Lung (tissue), 12 donors: ENCODE data around the gene ASTN2. TPM values are rescaled to one million over a fixed set of nuclear protein-coding genes. Genes with fewer than 3 reads are reported as not detected.
A peak's percentile ranks its signal among the peaks of the same experiment; 100 is the strongest.

Experiments used
- ATAC-seq: fragments of 200-7000 bp; cut with Tn5 transposase; one replicate; pipeline ENCODE4 v1.9.1; 2020; ENCODE audit warnings: moderate number of reproducible peaks; ENCODE audit not compliant: insufficient read depth, low FRiP score
- DNase-seq, 3 donors: peaks; one replicate each; pipeline ENCODE4 v3.0.0-alpha.2; 2013 to 2017
- H3K27ac ChIP-seq, 2 donors: one replicate each; pipeline ENCODE4 v1.5.1; 2013; ENCODE audit warnings: mild to moderate bottlenecking in 2 of 2, moderate library complexity in 2 of 2, control low read depth in 1 of 2, inconsistent platforms in 1 of 2, low read depth in 1 of 2, low read length in 1 of 2
- H3K27me3 ChIP-seq, 3 donors: one replicate each; pipeline ENCODE4 v1.5.1; 2013; ENCODE audit warnings: low read length in 2 of 3; ENCODE audit not compliant: control insufficient read depth in 3 of 3, insufficient read depth in 3 of 3
- H3K36me3 ChIP-seq, 4 donors: one replicate each; pipeline ENCODE4 v1.5.1; 2013; ENCODE audit warnings: low read length in 4 of 4, mild to moderate bottlenecking in 1 of 4, moderate library complexity in 1 of 4; ENCODE audit not compliant: control insufficient read depth in 4 of 4, insufficient read depth in 4 of 4
- H3K4me1 ChIP-seq, 5 donors: one replicate each; pipeline ENCODE4 v1.5.1; 2013; ENCODE audit warnings: low read length in 5 of 5, mild to moderate bottlenecking in 2 of 5, moderate library complexity in 1 of 5; ENCODE audit not compliant: control insufficient read depth in 5 of 5, insufficient read depth in 5 of 5
- H3K4me3 ChIP-seq: one replicate; pipeline ENCODE4 v1.5.1; 2013; ENCODE audit warnings: mild to moderate bottlenecking, control low read depth, moderate library complexity
- H3K9ac ChIP-seq, 2 donors: one replicate each; pipeline ENCODE4 v1.5.1; 2013; ENCODE audit warnings: low read length in 2 of 2, control low read depth in 1 of 2; ENCODE audit not compliant: insufficient read depth in 1 of 2
- H3K9me3 ChIP-seq, 4 donors: one replicate each; pipeline ENCODE4 v1.5.1; 2013; ENCODE audit warnings: low read length in 3 of 4, mild to moderate bottlenecking in 1 of 4, moderate library complexity in 1 of 4; ENCODE audit not compliant: control insufficient read depth in 4 of 4, insufficient read depth in 3 of 4
- WGBS, 2 donors: extraction: QIAGEN DNeasy Blood & Tissue Kit; methylation state at CpG; one replicate each; pipeline ENCODE4 v1.1.7; 2013; 5-methylcytosine and 5-hydroxymethylcytosine counted together
- polyA plus RNA-seq, 2 donors: library from polyadenylated mRNA; stranded (reverse); fragments of 200-250 nt; gene quantifications; one replicate each; pipeline ENCODE4 v1.2.1, GENCODE V29; 2013
- total RNA-seq, 2 donors: library from RNA; depleted of rRNA in 1 of 2; stranded (reverse); fragments of >200 nt in 1 of 2; gene quantifications; one replicate each; pipeline ENCODE4 v1.2.1, GENCODE V29; 2014 to 2021
- TF ChIP-seq, protein P1 (sequence below): IDR thresholded peaks from 2 replicates; pipeline ENCODE4 v1.5.1; 2012; ENCODE audit warnings: mild to moderate bottlenecking; ENCODE audit errors: control extremely low read depth, extremely low read depth
- donor health status: control.
- donor health status: control.
- donor health status: Bipolar disorder and iron deficiency.
- donor health status: healthy.
- donor health status: DM: yes; HTN: yes; CAD: no.

The ASTN2 gene
- total and polyA plus RNA-seq, 4 donors = 1.4 to 7.0 (median 3.3) TPM

DNA sequence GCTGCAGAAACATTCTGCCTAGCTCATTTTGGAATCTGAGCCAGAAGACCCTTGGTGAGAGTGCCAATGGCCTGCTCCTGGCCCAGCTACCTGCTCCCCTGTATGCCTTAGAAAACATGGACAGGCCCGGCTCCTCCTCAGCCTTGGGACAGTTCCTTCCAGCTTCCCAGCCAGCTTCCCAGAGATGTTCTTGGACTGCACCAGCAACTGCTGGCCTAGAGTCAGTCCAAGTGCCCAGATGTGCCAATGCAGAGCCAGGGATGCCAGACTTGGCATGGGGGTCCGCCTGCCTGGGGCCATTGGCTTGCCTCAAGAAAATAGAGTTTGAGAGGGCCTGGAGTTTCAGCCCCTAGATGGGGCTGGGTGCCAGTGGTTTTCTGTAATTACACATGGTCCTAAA lies 870.0 kb downstream of the ASTN2 start:
- TF ChIP-seq, protein P1, sequence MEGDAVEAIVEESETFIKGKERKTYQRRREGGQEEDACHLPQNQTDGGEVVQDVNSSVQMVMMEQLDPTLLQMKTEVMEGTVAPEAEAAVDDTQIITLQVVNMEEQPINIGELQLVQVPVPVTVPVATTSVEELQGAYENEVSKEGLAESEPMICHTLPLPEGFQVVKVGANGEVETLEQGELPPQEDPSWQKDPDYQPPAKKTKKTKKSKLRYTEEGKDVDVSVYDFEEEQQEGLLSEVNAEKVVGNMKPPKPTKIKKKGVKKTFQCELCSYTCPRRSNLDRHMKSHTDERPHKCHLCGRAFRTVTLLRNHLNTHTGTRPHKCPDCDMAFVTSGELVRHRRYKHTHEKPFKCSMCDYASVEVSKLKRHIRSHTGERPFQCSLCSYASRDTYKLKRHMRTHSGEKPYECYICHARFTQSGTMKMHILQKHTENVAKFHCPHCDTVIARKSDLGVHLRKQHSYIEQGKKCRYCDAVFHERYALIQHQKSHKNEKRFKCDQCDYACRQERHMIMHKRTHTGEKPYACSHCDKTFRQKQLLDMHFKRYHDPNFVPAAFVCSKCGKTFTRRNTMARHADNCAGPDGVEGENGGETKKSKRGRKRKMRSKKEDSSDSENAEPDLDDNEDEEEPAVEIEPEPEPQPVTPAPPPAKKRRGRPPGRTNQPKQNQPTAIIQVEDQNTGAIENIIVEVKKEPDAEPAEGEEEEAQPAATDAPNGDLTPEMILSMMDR = no peak
- Histone ChIP-seq H3K27me3 (no peaks in the 10 kb centered on the region), H3K36me3 (no peaks in the 10 kb centered on the region), H3K4me3 (no peak overlapping the region), H3K9me3 (peaks cover 0 to 2% (median 0%) of the 10 kb centered on the region in 4 donors), H3K4me1 (peaks cover 0 to 9% (median 3%) of the 10 kb centered on the region in 5 donors), H3K9ac (no peak overlapping the region), H3K27ac (peak overlapping the region; percentile 10 to 57)
- ATAC-seq (no peak), DNase-seq (no peak)
- 91 to 93% methylated on average over 2 of the region's 2 CpGs for WGBS, 2 donors

DNA sequence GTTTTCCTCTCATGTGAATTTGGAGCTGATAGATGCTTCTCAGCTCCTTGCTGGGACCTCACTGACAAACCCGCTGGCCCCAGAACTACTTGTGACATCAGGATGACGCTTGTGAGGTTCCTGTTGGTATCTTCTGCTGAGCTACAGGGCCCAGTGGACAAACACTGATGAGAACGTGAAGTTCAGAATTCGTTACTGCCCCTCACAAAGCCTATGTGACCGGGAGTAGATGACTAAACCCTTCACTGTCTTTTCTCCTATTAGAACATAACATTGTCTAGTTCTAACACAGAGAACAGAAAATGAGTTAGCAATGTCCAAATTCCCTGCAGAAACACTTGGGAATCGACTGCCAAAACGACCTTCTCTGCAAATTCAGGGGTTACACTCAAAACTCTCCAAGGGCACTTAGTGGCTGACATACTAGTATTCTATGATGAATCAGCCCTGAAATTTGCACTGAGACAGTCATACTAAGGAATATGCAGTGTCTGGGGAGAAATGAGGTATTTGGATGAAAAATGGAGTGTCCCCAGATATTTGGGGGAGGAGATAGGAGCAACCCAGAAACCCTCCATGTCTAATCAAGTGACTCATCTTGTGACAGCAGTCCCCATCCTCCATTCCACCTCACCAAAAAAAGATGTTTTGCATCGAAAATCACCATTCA lies 871.0 kb downstream of the ASTN2 start:
- TF ChIP-seq, protein P1 = no peak
- DNase-seq (no peak), ATAC-seq (peak; percentile 39)
- Histone ChIP-seq H3K4me3 (no peak overlapping the region), H3K9me3 (peaks cover 0 to 2% (median 0%) of the 10 kb centered on the region in 4 donors), H3K27ac (peak overlapping the region; percentile 10 to 52), H3K4me1 (peaks cover 0 to 3% (median 0%) of the 10 kb centered on the region in 5 donors), H3K27me3 (no peaks in the 10 kb centered on the region), H3K36me3 (no peaks in the 10 kb centered on the region), H3K9ac (no peak overlapping the region)
- WGBS, 2 donors = 79 to 80% methylated on average over 8 of the region's 8 CpGs

DNA sequence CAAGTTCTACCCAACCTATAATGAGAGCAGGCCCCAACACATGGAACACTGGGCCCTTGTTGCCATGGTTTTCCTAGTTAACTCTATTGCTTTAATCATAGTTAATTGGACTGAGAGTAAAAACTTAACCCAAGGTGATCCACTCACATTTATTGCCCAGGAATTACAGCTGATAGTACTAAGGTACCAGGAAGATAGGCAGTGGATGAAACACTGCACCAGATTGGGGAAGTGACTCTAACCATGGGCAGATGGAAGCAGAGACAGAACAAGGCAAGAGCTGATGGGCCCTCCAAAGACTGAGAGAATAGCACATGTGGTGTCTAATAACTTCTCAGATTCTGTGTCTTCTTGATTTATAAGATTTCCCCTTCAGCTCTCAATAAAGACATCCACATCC lies 873.5 kb downstream of the ASTN2 start:
- TF ChIP-seq, protein P1 = no peak
- Histone ChIP-seq H3K27me3 (no peaks in the 10 kb centered on the region), H3K4me1 (peaks cover 0 to 3% (median 0%) of the 10 kb centered on the region in 5 donors), H3K9ac (no peak overlapping the region), H3K36me3 (no peaks in the 10 kb centered on the region), H3K9me3 (peaks cover 0 to 2% (median 0%) of the 10 kb centered on the region in 4 donors), H3K4me3 (no peak overlapping the region), H3K27ac (no peak overlapping the region)
- no peak for DNase-seq
- ATAC-seq = no peak

DNA sequence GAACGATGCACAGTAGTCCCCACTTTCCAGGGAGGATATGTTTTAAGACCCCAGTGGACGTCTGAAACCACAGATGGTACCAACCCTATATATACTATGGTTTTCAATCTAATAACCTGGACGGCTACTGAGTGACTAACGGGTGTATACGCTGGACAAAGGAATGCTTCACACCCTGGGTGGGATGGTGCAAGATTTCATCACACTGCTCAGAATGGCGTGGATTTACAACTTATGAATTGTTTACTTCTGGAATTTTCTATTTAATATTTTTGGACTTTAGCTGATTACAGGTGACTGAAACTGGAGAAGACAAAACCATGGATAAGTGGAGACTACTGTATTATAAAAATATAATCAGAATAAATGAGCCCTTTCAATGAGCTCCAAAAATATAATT lies 875.3 kb downstream of the ASTN2 start:
- TF ChIP-seq, protein P1 = no peak
- no peak overlapping the region for H3K9ac ChIP-seq
- no peaks in the 10 kb centered on the region for H3K9me3 ChIP-seq
- no peaks in the 10 kb centered on the region for H3K4me1 ChIP-seq
- H3K4me3 ChIP-seq = no peak overlapping the region
- 88 to 91% methylated on average over 6 of the region's 6 CpGs for WGBS, 2 donors
- no peak for DNase-seq
- H3K36me3 ChIP-seq = no peaks in the 10 kb centered on the region
- no peak overlapping the region for H3K27ac ChIP-seq
- H3K27me3 ChIP-seq = no peaks in the 10 kb centered on the region
- no peak for ATAC-seq
